Mucosa of gallbladder (tissue), 1 donor: Measurements from ENCODE around the gene CYGB. TPM values are rescaled to one million over a fixed set of nuclear protein-coding genes. Genes with fewer than 3 reads are reported as not detected.

Experiments used
- DNase-seq: peaks from one replicate; pipeline ENCODE4 v3.0.0-alpha.2; 2020; ENCODE audit warnings: low spot score
- total RNA-seq: library from RNA; stranded (reverse); gene quantifications from one replicate; pipeline ENCODE4 v1.2.1, GENCODE V29; 2021
- donor health status: DM: no; HTN: no; CAD: no.

The CYGB gene
- total RNA-seq, 1 donor from 2014 or later = 14.7 TPM

DNA sequence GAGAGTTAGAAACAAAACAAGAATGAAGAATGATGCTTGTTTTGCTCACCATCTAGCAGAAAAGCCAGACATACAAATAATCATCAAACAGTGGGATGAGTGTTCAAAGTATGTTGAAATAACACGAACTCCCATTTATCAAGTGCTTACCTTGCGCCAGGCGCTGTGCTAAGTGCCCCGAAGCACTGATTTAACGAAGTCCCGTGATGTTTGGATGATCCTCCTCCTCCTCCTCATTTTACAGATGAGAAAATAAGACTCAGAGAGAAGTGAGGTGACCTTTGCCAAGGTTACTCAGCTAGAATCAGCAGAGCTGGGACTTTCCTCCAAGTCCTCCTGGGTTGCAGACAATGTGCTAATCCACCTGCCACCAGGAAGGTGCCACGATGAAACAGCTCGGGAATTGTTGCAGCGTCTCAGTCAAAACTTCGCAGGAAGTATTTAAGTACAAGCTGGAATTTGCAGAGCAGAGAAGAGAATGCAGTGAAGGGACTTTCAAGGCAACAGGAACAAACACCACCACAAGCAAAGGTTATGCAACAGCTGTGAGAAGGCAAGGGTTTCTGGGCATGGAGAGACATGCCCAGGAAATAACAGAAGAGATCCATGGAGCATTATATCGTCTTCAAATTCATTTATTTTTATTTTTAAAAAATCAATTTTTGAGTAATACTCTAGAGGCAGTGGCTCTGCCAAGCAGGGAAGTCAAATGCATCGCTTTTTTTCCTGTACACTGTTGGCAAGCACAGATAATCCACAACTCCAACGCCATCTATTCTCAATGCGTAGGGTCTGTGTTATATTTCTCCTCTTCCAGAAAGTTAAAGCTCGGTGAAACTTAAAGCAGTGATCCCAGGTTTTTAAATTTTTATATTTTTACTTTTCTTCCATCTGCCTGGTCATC, 13.5 kb upstream of the CYGB start:
- no peak for DNase-seq

DNA sequence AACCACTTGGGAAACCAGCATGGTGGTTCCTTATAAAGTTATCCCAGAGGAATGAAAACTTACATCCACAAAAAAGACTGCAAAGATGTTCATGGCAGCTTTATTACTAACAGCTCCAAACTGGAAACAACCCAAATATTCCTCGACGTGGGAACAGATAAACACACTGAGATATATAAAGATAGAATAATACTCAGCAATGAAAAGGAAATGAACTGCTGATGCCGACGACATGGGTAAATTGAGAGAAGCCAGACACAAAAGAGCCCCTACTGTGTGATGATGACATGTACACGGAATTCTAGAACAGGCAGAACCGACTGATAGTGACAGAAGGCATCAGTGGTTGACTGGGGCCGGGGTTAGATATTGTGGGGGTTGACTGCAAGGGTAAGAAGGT, 12.0 kb upstream of the CYGB start:
- DNase-seq = no peak

DNA sequence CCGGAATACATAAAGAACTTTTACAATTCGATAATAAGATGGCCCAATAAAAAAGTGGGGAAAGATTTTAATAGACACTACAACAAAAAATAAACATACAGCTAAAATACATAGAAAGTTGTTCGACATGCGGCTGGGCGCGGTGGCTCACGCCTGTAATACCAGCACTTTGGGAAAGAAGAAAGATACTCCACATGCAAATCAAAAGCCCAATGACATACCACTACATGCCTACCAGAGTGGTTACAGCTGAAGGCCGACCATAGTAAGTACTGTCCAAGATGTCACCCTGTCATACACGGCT, 11.7 kb upstream of the CYGB start:
- no peak for DNase-seq

DNA sequence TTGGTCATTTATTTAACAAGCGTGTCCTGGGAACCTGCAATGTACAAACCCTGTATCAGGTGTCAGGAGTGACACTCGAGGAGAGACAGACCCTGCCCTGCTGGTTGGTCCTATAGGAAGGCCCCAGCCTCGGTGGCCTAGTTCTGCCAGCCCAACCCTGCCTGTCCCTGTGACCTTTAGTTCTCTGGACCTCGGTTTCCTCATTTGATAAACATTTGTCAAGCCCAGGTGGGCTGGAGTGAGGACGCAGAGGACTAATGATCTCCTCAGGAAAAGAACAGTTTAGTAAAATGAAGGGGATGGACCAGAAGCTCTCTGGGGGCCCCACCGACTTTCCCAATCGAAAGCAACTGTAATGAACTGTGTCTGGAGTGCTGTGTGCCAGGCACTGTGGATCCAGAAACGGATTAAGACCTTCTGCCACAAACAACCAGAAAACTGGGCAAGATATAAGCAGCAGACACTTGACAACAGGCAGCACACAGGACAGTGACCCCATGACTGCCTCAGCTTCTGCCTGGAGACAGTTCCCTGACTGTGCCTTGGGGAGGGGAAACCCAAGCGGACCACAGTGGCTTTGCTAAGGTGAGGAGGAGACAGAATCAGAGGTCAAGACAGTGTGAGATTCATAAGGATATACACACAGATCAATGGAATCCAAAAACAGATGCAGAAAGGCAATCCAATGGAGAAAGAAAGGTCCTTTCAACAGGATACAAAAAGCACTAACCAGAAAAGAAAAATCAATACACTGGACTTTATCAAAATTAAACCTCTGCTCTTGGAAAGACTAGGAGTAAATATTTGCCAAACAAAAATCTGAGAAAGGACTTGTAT, 11.1 kb upstream of the CYGB start:
- DNase-seq = no peak

DNA sequence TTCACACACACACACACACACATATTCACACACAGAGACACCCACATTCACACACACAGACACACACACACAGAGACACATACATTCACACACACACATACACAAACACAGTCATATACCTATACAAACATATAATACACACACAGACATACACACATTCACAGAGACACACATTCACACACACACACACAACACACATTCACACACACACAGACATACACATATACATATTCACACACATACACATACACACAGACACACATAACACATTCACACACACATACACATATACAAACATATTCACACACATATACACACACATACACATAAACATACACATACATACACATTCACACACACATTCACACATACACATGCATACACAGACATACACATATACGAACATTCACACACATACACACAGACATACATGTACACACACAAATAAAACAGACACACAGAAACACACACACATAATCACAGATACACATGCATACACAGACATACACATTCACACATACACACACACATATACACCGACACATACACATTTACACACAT, 10.2 kb upstream of the CYGB start:
- DNase-seq = no peak

GRCh38 chr17:76547183-76547641, 9.7 kb upstream of the CYGB start:
- DNase-seq = peak; percentile 49

DNA sequence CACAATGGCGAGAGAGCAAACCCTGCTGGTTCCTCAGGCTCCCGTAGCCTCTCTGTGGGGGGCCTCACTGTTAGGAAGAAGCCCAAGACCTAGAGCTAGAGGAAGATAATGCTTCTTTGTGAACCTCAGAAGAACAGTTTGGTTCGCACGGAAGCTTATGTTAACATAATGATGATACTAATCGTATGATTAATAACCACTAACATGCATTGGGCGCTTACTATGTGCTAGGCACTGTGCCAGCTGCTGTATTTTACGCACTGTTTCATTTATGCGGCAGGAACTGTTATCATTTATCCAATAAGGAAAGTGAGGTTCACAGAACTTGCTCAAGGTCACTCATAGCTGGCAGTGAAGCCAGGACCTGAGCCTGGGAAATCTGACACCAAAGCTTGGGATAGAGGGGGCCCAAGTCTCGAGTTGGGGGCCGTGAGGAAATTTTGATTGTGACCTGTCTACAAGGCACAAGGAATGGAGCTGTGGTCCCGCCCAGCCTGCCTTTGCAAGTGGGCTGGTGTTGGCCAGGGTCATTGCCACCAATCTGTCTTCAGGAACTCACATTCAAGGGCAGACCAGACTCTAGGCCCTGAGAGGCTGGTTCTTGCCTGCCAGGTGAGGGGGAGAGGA, 9.2 kb upstream of the CYGB start:
- DNase-seq = no peak

- DNase-seq = no peak
Observed at GRCh38 chr17:76545918-76546555, 8.5 kb upstream of the CYGB start.

DNA sequence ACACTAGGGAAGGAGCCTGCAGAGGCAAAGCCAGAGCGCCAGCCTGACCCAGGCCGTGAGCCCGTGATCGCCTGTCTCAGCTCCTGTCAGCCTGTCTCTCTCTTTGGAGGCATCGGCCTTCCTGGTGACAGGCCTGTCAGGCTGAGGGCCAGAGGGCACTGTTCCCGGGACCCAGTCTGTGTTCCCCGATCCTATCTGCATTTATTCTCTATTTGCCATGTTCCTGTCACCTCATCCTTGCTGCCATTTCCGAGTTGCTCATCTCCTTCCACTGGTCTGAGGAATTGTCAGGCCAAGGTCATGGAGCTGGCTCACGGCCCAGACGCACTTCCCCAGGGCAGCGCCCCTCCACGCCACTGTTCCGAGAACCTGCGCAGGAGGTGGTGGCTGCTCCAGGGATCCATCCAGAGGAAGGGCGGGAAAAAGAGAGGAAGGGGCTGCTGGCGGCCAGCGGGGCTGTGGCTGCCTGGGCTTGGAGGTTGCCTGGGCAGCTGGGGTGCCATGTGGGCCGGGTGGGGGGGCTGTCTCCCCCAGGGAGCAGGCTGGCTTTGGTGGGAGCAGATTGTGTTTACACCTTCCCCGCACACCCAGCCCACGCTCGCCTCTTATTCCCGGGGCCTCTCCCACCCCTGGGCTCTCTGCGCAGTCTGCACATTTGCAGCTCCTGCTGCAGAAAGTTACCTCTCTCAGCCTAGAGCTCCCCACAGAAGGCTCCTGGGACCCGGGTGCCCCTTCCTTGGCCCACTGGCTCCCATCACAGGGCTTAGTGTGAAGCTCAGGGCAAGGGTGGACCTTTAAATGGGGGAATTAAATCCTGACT, 7.2 kb upstream of the CYGB start:
- DNase-seq = no peak

DNA sequence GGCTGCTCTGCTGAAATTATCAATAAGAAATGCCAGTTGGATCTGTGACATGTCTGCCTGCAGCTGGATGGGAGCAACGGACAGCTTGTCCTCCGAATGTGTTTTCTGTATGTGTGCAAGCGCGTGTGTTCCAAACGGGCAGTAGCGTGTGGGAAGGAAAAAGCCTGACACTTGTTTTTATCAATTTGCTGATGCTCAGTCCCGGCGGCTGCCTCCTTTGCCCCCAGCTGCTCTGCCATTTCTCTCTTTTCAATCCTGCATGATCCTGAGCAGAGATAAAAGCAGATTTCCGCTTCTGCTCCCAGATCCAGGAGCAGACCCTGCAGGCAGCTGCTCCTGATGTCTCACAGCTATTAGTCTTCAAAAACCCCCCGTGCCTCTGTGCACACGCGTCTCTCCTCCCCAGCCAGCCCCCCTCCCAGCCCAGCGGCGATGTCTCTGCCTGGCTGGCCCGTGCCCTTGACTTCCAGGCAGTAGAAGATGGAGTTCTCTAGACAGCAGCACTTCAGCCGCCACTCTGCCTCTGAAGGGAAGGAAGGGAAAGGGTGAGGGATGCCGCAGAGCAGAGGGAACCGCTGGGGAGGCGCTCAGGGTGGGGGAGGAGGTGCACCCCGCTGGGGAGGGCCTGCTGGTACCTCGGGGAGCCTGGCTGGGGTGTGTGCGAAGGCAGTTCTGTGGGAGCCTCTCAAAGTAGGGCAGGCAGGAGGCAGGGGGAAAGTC, 6.5 kb upstream of the CYGB start:
- DNase-seq = no peak

DNA sequence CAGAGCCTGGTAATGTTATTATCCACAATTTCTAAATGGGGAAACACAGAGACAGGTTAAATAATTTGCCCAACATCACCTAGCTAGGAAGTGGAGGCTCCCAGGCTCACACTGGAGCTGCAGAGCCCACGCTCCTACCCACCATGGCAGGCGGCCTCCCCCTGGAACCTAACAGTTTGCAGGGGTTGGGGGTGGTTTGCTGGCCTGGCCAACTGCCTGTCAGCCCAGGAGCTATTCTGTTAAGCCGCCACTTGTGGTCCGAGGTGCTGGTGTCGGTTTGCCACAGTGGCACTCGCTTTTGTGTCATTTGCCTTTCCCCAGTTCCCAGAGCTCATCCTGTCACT, 5.9 kb upstream of the CYGB start:
- no peak for DNase-seq

GRCh38 chr17:76542984-76543383, 5.5 kb upstream of the CYGB start:
- DNase-seq = no peak

- no peak for DNase-seq
Observed at GRCh38 chr17:76542566-76542971, 5.1 kb upstream of the CYGB start.

DNA sequence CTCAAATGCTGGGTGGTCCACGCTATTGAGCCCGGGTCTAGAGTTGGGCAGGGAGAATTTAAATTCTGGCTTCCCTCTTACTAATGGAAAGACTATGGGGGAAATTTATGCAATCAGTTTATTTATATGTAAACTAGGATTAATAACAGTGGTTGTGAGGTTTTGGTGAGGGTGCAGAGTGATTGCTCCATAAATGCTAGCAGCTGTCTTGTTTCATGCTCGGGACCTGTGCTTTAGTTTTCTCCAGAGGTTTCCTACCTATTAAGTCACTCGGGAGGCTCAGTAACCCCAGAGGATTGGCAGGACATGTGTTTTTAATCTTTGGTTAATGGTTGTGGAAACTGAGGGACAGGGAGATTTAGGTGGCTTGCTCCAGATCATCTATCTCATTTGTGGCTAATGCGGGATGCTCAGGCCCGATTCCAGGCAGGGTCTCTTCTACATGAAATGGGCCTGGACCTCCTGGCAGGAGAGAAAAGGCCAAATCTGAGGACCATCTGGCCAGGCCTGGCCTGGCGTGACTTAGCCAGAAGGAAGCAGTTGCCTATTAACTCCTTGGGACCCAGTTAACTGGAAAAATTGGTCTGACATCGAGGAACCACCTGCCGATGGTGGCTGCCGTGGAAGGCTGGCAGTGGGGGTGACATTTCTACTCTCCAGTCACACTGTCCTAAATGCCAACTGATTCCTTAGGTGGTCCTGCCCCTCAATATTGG, 4.4 kb upstream of the CYGB start:
- no peak for DNase-seq

DNA sequence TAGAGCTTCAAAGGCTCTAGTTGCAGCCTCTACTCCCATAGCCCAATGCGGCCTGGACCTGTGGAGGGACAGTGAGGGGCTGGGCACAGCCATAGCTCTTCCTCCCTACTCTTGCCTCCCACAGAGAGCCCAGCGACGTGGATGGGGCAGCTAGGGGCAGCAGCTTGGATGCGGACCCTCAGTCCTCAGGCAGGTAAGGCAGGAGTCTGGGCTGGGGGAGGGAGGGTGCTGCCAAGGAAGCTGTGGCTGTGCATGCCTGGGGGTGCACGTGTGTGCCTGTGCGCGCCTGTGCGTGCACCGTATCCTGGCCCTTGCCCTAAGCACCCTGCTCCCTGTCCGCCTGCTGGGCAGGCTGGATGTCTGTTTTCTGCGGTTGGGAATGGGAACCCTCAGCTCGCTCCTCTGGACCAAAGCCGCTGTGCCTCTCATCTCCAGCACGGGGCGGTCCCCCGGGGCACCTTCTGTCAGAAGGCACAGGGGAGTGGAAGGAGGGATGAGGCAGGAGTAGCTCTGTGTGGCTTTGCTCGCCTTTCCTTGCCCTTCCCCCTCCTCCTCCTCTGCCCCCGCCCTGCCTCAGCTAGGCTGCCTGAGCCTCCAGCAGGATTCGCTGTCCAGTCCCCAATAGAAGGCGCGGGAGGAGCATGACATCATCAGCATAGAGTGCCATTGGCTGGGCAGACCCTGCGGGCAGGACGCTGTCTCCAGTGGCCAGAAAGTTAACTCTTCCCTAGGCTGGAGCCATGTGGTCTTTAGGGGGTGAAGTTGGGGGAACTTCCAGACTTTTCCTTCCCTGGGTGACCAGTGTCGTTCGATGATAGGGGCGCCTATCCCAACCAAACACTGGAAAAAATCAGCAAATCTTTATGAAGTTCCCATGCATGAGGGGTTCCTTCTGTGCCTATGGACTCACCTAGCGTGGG, 3.1 kb upstream of the CYGB start:
- peak; percentile 94 for DNase-seq

GRCh38 chr17:76539631-76540271, 2.2 kb upstream of the CYGB start, which contains the start of gene PRCD:
TSS of gene PRCD (plus strand) at chr17:76540044. CDS start at chr17:76540142, 98 bp downstream.
- DNase-seq = no peak

- DNase-seq = no peak
Observed at GRCh38 chr17:76538941-76539570, 1.5 kb upstream of the CYGB start.
